Activated T-helper 2 cell treated with anti-CD3 and anti-CD28 coated beads, Interferon-gamma antibody, Interleukin-2, Interleukin-4, amounts not matched to agents 10 μg/mL and 5 μg/mL and 100 μg/mL, durations not matched to agents 14 hours and 24 hours and 36 hours (primary cell): ENCODE results near the gene EIF5A. TPM values are rescaled to one million over a fixed set of nuclear protein-coding genes. Genes with fewer than 3 reads are reported as not detected.

Experiments used
- total RNA-seq: library from RNA; stranded (reverse); gene quantifications from 2 replicates; pipeline ENCODE4 v1.2.3, GENCODE V29; 2022

EIF5A gene
- total RNA-seq, 1 donor from 2014 or later, result 1,199 TPM

Other genes starting within 250 kb of the EIF5A start
- not detected in 2 replicates for gene CLEC10A, start 227.4 kb upstream of the EIF5A start, total RNA-seq
- not detected in 2 replicates for gene ASGR2, start 192.8 kb upstream of the EIF5A start, total RNA-seq
- gene ASGR1, start 128.3 kb upstream of the EIF5A start, total RNA-seq, result 1.7 and 1.8 TPM in 2 replicates
- 10.5 and 10.6 TPM in 2 replicates for gene DLG4, start 87.8 kb upstream of the EIF5A start, total RNA-seq
- 492 and 503 TPM in 2 replicates for gene ACADVL, start 87.7 kb upstream of the EIF5A start, total RNA-seq
- gene DVL2, start 73.1 kb upstream of the EIF5A start, total RNA-seq, result 69.7 and 73.1 TPM in 2 replicates
- 43.4 and 47.8 TPM in 2 replicates for gene PHF23, start 68.2 kb upstream of the EIF5A start, total RNA-seq
- 145 and 147 TPM in 2 replicates for gene GABARAP, start 65.2 kb upstream of the EIF5A start, total RNA-seq
- gene CTDNEP1, start 55.9 kb upstream of the EIF5A start, total RNA-seq, result 170 and 181 TPM in 2 replicates
- gene ELP5, start 55.4 kb upstream of the EIF5A start, total RNA-seq, result 64.8 and 65.3 TPM in 2 replicates
- gene CLDN7, start 45.1 kb upstream of the EIF5A start, total RNA-seq, result 0.21 and 0.41 TPM in 2 replicates
- gene SLC2A4, start 25.9 kb upstream of the EIF5A start, total RNA-seq, result 0.14 and 0.25 TPM in 2 replicates
- 0.43 and 0.51 TPM in 2 replicates for gene YBX2, start 13.0 kb upstream of the EIF5A start, total RNA-seq
- gene GPS2, start 7.7 kb downstream of the EIF5A start, total RNA-seq, result 57.6 and 64.9 TPM in 2 replicates
- gene NEURL4, start 21.7 kb downstream of the EIF5A start, total RNA-seq, result 45.7 and 47.7 TPM in 2 replicates
- gene ACAP1, start 28.9 kb downstream of the EIF5A start, total RNA-seq, result 361 and 382 TPM in 2 replicates
- gene KCTD11, start 44.5 kb downstream of the EIF5A start, total RNA-seq, result 8.0 and 8.5 TPM in 2 replicates
- 0.25 TPM in 1 of 2 replicates, not detected in the other for gene TMEM95, start 47.5 kb downstream of the EIF5A start, total RNA-seq
- 4.0 and 5.2 TPM in 2 replicates for gene TNK1, start 73.5 kb downstream of the EIF5A start, total RNA-seq
- 75.4 and 76.2 TPM in 2 replicates for gene PLSCR3, start 86.9 kb downstream of the EIF5A start, total RNA-seq
- gene TMEM256, start 96.5 kb downstream of the EIF5A start, total RNA-seq, result 67.3 and 67.7 TPM in 2 replicates
- gene NLGN2, start 100.2 kb downstream of the EIF5A start, total RNA-seq, result 3.9 and 4.2 TPM in 2 replicates
- gene SPEM1, start 112.7 kb downstream of the EIF5A start, total RNA-seq, result not detected in 2 replicates
- gene SPEM2, start 118.0 kb downstream of the EIF5A start, total RNA-seq, result not detected in 2 replicates
- not detected in 2 replicates for gene SPEM3, start 121.2 kb downstream of the EIF5A start, total RNA-seq
- gene TMEM102, start 127.8 kb downstream of the EIF5A start, total RNA-seq, result 13.4 and 14.8 TPM in 2 replicates
- 4.8 and 6.1 TPM in 2 replicates for gene FGF11, start 131.9 kb downstream of the EIF5A start, total RNA-seq
- gene CHRNB1, start 137.4 kb downstream of the EIF5A start, total RNA-seq, result 6.6 and 6.9 TPM in 2 replicates
- gene ZBTB4, start 172.0 kb downstream of the EIF5A start, total RNA-seq, result 20.2 and 20.3 TPM in 2 replicates
- not detected in 2 replicates for gene SLC35G6, start 173.8 kb downstream of the EIF5A start, total RNA-seq
- gene POLR2A, start 176.7 kb downstream of the EIF5A start, total RNA-seq, result 247 and 261 TPM in 2 replicates
- gene TNFSF12, start 241.4 kb downstream of the EIF5A start, total RNA-seq, result 31.8 and 36.0 TPM in 2 replicates